Fibroblast of the aortic adventitia (primary cell): Measurements from ENCODE around the gene MXD4. TPM values are rescaled to one million over a fixed set of nuclear protein-coding genes. Genes with fewer than 3 reads are reported as not detected.

Experiments
- DNase-seq: peaks from one replicate; pipeline ENCODE4 v3.0.0-alpha.2; 2010; ENCODE audit warnings: low read depth
- H3K4me3 ChIP-seq: 2 replicates; pipeline ENCODE4 v1.5.1; 2011; ENCODE audit warnings: low read depth, mild to moderate bottlenecking, control low read depth, low read length, moderate library complexity
- CTCF ChIP-seq: IDR thresholded peaks from 2 replicates; pipeline ENCODE4 v1.5.1; 2011; ENCODE audit warnings: mild to moderate bottlenecking, low read length, control low read depth, inconsistent platforms; ENCODE audit not compliant: insufficient read depth
- total RNA-seq: library from RNA; depleted of rRNA; stranded (reverse); fragments of >200 nt; gene quantifications from 2 replicates; pipeline ENCODE4 v1.2.3, GENCODE V29; 2012; ENCODE audit warnings: low replicate concordance

The MXD4 gene
- total RNA-seq, 1 donor, result 43.5 TPM

- no peak for DNase-seq
Observed at GRCh38 chr4:2258091-2259035, 3.5 kb downstream of the MXD4 start.

GRCh38 chr4:2257361-2258081 lies 4.4 kb downstream of the MXD4 start:
- DNase-seq, result no peak
- TF ChIP-seq CTCF, result no peak
- H3K4me3 ChIP-seq, result no peak overlapping the region

More at GRCh38 chr4:2258091-2259035, 3.5 kb downstream of the MXD4 start:
- TF ChIP-seq CTCF, result no peak
- no peak overlapping the region for H3K4me3 ChIP-seq

- no peak for DNase-seq
- H3K4me3 ChIP-seq, result no peak overlapping the region
- no peak for TF ChIP-seq CTCF
Observed at GRCh38 chr4:2256781-2257191, 5.1 kb downstream of the MXD4 start.

GRCh38 chr4:2256156-2256731 lies 5.7 kb downstream of the MXD4 start:
- DNase-seq, result no peak
- no peak for TF ChIP-seq CTCF
- no peak overlapping the region for H3K4me3 ChIP-seq

GRCh38 chr4:2255501-2256155 lies 6.3 kb downstream of the MXD4 start:
- DNase-seq, result peak; percentile 24
- no peak for TF ChIP-seq CTCF
- H3K4me3 ChIP-seq, result no peak overlapping the region
